HTERT RPE-1 (cell line): ENCODE results near the gene MYL3.

Source experiments
- in situ Hi-C: fragments of 300-500 bp; cut with MboI; formaldehyde crosslinking; loops from 4 replicates; pipeline ENCODE4 v1.14.3; 2020; ENCODE audit warnings: low sequenced_read_pairs

Gene MYL3

GRCh38 chr3:46899151-46900006, 36.1 kb upstream of the MYL3 start:
- in situ Hi-C loops: no loop called here

GRCh38 chr3:46898321-46899150, 35.3 kb upstream of the MYL3 start:
- in situ Hi-C loops: no loop called here

GRCh38 chr3:46897829-46898320, 34.6 kb upstream of the MYL3 start:
- in situ Hi-C loops: no loop called here

- in situ Hi-C loops: no loop called here
Measured at GRCh38 chr3:46897031-46897430, 33.8 kb upstream of the MYL3 start.

- in situ Hi-C loops: no loop called here
Measured at GRCh38 chr3:46896386-46896785, 33.1 kb upstream of the MYL3 start.

GRCh38 chr3:46895761-46896160, 32.5 kb upstream of the MYL3 start:
- in situ Hi-C loops: no loop called here

GRCh38 chr3:46895204-46895660, 32.0 kb upstream of the MYL3 start:
- in situ Hi-C loops: no loop called here

- in situ Hi-C loops: no loop called here
Measured at GRCh38 chr3:46894256-46894655, 31.0 kb upstream of the MYL3 start.

- in situ Hi-C loops: no loop called here
Measured at GRCh38 chr3:46893763-46894162, 30.5 kb upstream of the MYL3 start.

GRCh38 chr3:46893146-46893748, 30.0 kb upstream of the MYL3 start:
- in situ Hi-C loops: no loop called here

- in situ Hi-C loops: no loop called here
Measured at GRCh38 chr3:46892285-46893145, 29.3 kb upstream of the MYL3 start.

GRCh38 chr3:46891132-46891531, 27.9 kb upstream of the MYL3 start:
- in situ Hi-C loops: no loop called here

- in situ Hi-C loops: no loop called here
Measured at GRCh38 chr3:46890132-46890531, 26.9 kb upstream of the MYL3 start.

- in situ Hi-C loops: no loop called here
Measured at GRCh38 chr3:46889381-46890110, 26.3 kb upstream of the MYL3 start.

GRCh38 chr3:46888705-46889104, 25.5 kb upstream of the MYL3 start:
- in situ Hi-C loops: no loop called here

GRCh38 chr3:46887980-46888494, 24.8 kb upstream of the MYL3 start:
- in situ Hi-C loops: no loop called here

- in situ Hi-C loops: no loop called here
Measured at GRCh38 chr3:46885612-46886011, 22.4 kb upstream of the MYL3 start.

GRCh38 chr3:46884929-46885328, 21.7 kb upstream of the MYL3 start:
- in situ Hi-C loops: no loop called here

- in situ Hi-C loops: no loop called here
Measured at GRCh38 chr3:46884427-46884826, 21.2 kb upstream of the MYL3 start.

GRCh38 chr3:46883830-46884185, 20.6 kb upstream of the MYL3 start:
- in situ Hi-C loops: no loop called here
